Measurements from ENCODE around the gene ASIC4. TPM values are rescaled to one million over a fixed set of nuclear protein-coding genes. Genes with fewer than 3 reads are reported as not detected.

ASIC4 gene
- total RNA-seq, 1 experiment from 2014 or later, result 0.79 TPM

DNA sequence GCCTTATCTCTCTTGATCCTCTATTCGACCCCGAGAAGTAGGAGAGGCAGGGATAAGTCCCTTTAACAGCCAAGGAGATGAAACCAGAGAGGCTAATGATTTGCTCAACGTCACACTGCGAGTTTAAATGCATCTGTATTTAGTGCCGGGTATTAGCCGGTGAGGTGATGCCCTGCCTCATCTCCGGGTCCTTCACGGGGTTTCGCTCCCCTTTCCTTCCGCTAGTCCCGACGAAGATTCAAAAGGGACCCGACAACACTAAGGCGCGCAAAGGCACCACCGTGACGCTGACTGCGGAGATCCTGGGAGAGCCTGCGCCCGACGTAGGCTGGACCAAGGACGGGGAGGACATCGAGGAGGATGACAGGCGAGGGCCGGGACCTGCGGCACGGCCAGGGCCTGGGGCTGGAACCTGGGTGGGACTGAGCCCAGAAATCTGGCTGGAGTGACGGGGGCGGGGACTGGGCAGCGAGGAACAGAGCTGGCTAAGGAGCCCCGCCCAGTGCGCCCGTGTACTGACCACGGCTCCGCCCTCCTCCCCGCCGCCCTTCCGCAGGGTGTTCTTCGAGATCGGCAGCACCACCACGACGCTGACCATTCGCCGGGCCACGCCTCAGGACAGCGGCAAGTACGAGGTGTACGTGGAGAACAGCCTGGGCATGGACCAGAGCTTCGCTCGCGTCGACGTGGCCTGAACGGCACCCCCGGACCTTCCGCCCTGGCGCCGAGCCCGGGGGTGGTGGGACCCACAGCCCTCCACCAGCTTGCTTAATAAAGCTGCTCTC is 16.6 kb upstream of the ASIC4 start:
- Mint-ChIP-seq H3K4me3 (peak overlapping the region; percentile 98), H3K27ac (no peak overlapping the region), H3K36me3 (no peaks in the 10 kb centered on the region), H3K9me3 (no peaks in the 10 kb centered on the region), H3K4me1 (peaks cover 54% of the 10 kb centered on the region), H3K27me3 (ENCODE audit: low read depth) (peaks cover 49% of the 10 kb centered on the region)
- DNase-seq (ENCODE audit: low spot score) (peak; percentile 73), ATAC-seq (peak; percentile 10)
- ChIA-PET POLR2A (interaction anchor here (1.0 to 2.9 kb wide), 8 partner anchors 10 to 219 kb away, joined by 4 to 19 read pairs (median 6); partner anchors contain the start of genes DNAJB2 and DNPEP), CTCF (interaction anchor here (0.9 to 35.9 kb wide), 19 partner anchors 9 to 110 kb away, joined by 3 to 2316 read pairs (median 10); partner anchors contain the start of genes ASIC4, CHPF, DNPEP and SPEG)
- TF ChIP-seq TEAD1 (CRISPR knock-in tag; IDR thresholded peaks at IDR 0.05), result no peak
- no peak for TF ChIP-seq ZNF423 (CRISPR knock-in tag; IDR thresholded peaks at IDR 0.05)
- TF ChIP-seq FOXP1 (CRISPR knock-in tag; IDR thresholded peaks at IDR 0.05; ENCODE audit: borderline replicate concordance), result 0 out of 2 replicates have a peak, but pooled peaks have one; percentile 17
- TF ChIP-seq, protein P1, sequence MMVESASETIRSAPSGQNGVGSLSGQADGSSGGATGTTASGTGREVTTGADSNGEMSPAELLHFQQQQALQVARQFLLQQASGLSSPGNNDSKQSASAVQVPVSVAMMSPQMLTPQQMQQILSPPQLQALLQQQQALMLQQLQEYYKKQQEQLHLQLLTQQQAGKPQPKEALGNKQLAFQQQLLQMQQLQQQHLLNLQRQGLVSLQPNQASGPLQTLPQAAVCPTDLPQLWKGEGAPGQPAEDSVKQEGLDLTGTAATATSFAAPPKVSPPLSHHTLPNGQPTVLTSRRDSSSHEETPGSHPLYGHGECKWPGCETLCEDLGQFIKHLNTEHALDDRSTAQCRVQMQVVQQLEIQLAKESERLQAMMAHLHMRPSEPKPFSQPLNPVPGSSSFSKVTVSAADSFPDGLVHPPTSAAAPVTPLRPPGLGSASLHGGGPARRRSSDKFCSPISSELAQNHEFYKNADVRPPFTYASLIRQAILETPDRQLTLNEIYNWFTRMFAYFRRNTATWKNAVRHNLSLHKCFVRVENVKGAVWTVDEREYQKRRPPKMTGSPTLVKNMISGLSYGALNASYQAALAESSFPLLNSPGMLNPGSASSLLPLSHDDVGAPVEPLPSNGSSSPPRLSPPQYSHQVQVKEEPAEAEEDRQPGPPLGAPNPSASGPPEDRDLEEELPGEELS (CRISPR knock-in tag; IDR thresholded peaks at IDR 0.05), result no peak
- no peak for TF ChIP-seq CTCF (IDR thresholded peaks at IDR 0.05)
- TF ChIP-seq ZNF219 (CRISPR knock-in tag; IDR thresholded peaks at IDR 0.05; ENCODE audit: borderline replicate concordance), result no peak
- TF ChIP-seq CREB1 (CRISPR knock-in tag; IDR thresholded peaks at IDR 0.05), result no peak
- no peak for TF ChIP-seq IRF2 (CRISPR knock-in tag; IDR thresholded peaks at IDR 0.05; ENCODE audit: borderline replicate concordance, low read depth)
- TF ChIP-seq SMAD3 (CRISPR knock-in tag; IDR thresholded peaks at IDR 0.05; ENCODE audit: borderline replicate concordance), result no peak
- TF ChIP-seq, protein P2, sequence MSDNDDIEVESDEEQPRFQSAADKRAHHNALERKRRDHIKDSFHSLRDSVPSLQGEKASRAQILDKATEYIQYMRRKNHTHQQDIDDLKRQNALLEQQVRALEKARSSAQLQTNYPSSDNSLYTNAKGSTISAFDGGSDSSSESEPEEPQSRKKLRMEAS (CRISPR knock-in tag; IDR thresholded peaks at IDR 0.05), result peak; percentile 62
- TF ChIP-seq, protein P3, sequence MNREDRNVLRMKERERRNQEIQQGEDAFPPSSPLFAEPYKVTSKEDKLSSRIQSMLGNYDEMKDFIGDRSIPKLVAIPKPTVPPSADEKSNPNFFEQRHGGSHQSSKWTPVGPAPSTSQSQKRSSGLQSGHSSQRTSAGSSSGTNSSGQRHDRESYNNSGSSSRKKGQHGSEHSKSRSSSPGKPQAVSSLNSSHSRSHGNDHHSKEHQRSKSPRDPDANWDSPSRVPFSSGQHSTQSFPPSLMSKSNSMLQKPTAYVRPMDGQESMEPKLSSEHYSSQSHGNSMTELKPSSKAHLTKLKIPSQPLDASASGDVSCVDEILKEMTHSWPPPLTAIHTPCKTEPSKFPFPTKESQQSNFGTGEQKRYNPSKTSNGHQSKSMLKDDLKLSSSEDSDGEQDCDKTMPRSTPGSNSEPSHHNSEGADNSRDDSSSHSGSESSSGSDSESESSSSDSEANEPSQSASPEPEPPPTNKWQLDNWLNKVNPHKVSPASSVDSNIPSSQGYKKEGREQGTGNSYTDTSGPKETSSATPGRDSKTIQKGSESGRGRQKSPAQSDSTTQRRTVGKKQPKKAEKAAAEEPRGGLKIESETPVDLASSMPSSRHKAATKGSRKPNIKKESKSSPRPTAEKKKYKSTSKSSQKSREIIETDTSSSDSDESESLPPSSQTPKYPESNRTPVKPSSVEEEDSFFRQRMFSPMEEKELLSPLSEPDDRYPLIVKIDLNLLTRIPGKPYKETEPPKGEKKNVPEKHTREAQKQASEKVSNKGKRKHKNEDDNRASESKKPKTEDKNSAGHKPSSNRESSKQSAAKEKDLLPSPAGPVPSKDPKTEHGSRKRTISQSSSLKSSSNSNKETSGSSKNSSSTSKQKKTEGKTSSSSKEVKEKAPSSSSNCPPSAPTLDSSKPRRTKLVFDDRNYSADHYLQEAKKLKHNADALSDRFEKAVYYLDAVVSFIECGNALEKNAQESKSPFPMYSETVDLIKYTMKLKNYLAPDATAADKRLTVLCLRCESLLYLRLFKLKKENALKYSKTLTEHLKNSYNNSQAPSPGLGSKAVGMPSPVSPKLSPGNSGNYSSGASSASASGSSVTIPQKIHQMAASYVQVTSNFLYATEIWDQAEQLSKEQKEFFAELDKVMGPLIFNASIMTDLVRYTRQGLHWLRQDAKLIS (CRISPR knock-in tag; IDR thresholded peaks at IDR 0.05; ENCODE audit: borderline replicate concordance), result no peak

GRCh38 chr2:219498280-219499057 is 15.8 kb upstream of the ASIC4 start, which contains the start of gene GMPPA:
Gene GMPPA (plus strand): TSS chr2:219498891. CDS start chr2:219499976, 1,085 bp downstream.
- peaks cover 52% of the 10 kb centered on the region for H3K4me1 Mint-ChIP-seq
- H3K27ac Mint-ChIP-seq, result peak within 1 kb of the TSS; percentile 99
- H3K9me3 Mint-ChIP-seq, result no peaks in the 10 kb centered on the region
- ATAC-seq (peak; percentile 84), DNase-seq (ENCODE audit: low spot score) (peak; percentile 98)
- CTCF ChIA-PET, result interaction anchor here (0.8 to 35.9 kb wide), 19 partner anchors 9 to 203 kb away, joined by 3 to 2316 read pairs (median 6); partner anchors contain the start of genes ASIC4, CHPF, DNPEP and SPEG
- H3K4me3 Mint-ChIP-seq, result peak within 1 kb of the TSS; percentile 98
- POLR2A ChIA-PET, result interaction anchor here (0.6 to 2.9 kb wide), 14 partner anchors 9 to 219 kb away, joined by 3 to 19 read pairs (median 4); partner anchors contain the start of genes DNAJB2, DNPEP, STK11IP and TMEM198
- H3K27me3 Mint-ChIP-seq (ENCODE audit: low read depth), result peaks cover 45% of the 10 kb centered on the region
- H3K36me3 Mint-ChIP-seq, result peaks cover 2% of the 10 kb centered on the region; the same call in 1 of the 2 replicates
- 0 out of 2 replicates have a peak, but pooled peaks have one; percentile 52 for TF ChIP-seq NFE2L1 (CRISPR knock-in tag; IDR thresholded peaks at IDR 0.05)
- TF ChIP-seq ZBTB21 (CRISPR knock-in tag; IDR thresholded peaks at IDR 0.05; ENCODE audit: borderline replicate concordance), result no peak
- peak; percentile 23; the same call in 1 of the 2 replicates for TF ChIP-seq FOXP1 (CRISPR knock-in tag; IDR thresholded peaks at IDR 0.05; ENCODE audit: borderline replicate concordance)
- no peak for TF ChIP-seq JUN (CRISPR knock-in tag; IDR thresholded peaks at IDR 0.05)
- TF ChIP-seq ZNF512 (CRISPR knock-in tag; IDR thresholded peaks at IDR 0.05; ENCODE audit: borderline replicate concordance), result no peak
- TF ChIP-seq EMX1 (CRISPR knock-in tag; IDR thresholded peaks at IDR 0.05), result no peak
- TF ChIP-seq SP1 (CRISPR knock-in tag; conservative IDR thresholded peaks at IDR 0.05), result peak; percentile 65; the same call in 1 of the 2 replicates
- TF ChIP-seq, protein P4, sequence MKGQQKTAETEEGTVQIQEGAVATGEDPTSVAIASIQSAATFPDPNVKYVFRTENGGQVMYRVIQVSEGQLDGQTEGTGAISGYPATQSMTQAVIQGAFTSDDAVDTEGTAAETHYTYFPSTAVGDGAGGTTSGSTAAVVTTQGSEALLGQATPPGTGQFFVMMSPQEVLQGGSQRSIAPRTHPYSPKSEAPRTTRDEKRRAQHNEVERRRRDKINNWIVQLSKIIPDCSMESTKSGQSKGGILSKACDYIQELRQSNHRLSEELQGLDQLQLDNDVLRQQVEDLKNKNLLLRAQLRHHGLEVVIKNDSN (CRISPR knock-in tag; IDR thresholded peaks at IDR 0.05), result peak; percentile 88
- no peak for TF ChIP-seq CTCF (IDR thresholded peaks at IDR 0.05)

Measured in WTC11 (cell line).